Skeletal muscle tissue (tissue), 4 donors: ENCODE data around the gene PANK1. TPM values are rescaled to one million over a fixed set of nuclear protein-coding genes. Genes with fewer than 3 reads are reported as not detected.
A peak's percentile ranks its signal among the peaks of the same experiment; 100 is the strongest.

Experiments used
- H3K27ac ChIP-seq: one replicate; pipeline ENCODE4 v1.7.0; 2013; ENCODE audit warnings: mild to moderate bottlenecking, low read depth, low read length, inconsistent platforms
- H3K27me3 ChIP-seq, 3 donors: one replicate each; pipeline ENCODE4 v1.7.0; 2013; ENCODE audit warnings: low read length in 3 of 3; ENCODE audit not compliant: control insufficient read depth in 3 of 3, insufficient read depth in 3 of 3
- H3K36me3 ChIP-seq, 3 donors: one replicate each; pipeline ENCODE4 v1.7.0; 2013; ENCODE audit warnings: low read length in 3 of 3; ENCODE audit not compliant: control insufficient read depth in 3 of 3, insufficient read depth in 3 of 3
- H3K4me1 ChIP-seq, 3 donors: one replicate each; pipeline ENCODE4 v1.7.0; 2013; ENCODE audit warnings: low read length in 3 of 3, mild to moderate bottlenecking in 3 of 3; ENCODE audit not compliant: control insufficient read depth in 3 of 3, insufficient read depth in 3 of 3
- H3K4me3 ChIP-seq, 3 donors: one replicate each; pipeline ENCODE4 v1.7.0; 2013; ENCODE audit warnings: low read length in 3 of 3
- H3K9ac ChIP-seq, 3 donors: one replicate each; pipeline ENCODE4 v1.7.0; 2013; ENCODE audit warnings: low read length in 3 of 3, mild to moderate bottlenecking in 3 of 3, moderate library complexity in 2 of 3, low read depth in 1 of 3
- H3K9me3 ChIP-seq, 3 donors: one replicate each; pipeline ENCODE4 v1.7.0; 2013; ENCODE audit warnings: low read length in 3 of 3; ENCODE audit not compliant: control insufficient read depth in 3 of 3
- total RNA-seq: library from RNA; depleted of rRNA; stranded (reverse); fragments of >200 nt; gene quantifications from one replicate; pipeline ENCODE4 v1.2.3, GENCODE V29; 2014
- donor health status: Osteomylitis.

The PANK1 gene
- total RNA-seq, 1 donor from 2014 or later = 17.7 TPM

DNA sequence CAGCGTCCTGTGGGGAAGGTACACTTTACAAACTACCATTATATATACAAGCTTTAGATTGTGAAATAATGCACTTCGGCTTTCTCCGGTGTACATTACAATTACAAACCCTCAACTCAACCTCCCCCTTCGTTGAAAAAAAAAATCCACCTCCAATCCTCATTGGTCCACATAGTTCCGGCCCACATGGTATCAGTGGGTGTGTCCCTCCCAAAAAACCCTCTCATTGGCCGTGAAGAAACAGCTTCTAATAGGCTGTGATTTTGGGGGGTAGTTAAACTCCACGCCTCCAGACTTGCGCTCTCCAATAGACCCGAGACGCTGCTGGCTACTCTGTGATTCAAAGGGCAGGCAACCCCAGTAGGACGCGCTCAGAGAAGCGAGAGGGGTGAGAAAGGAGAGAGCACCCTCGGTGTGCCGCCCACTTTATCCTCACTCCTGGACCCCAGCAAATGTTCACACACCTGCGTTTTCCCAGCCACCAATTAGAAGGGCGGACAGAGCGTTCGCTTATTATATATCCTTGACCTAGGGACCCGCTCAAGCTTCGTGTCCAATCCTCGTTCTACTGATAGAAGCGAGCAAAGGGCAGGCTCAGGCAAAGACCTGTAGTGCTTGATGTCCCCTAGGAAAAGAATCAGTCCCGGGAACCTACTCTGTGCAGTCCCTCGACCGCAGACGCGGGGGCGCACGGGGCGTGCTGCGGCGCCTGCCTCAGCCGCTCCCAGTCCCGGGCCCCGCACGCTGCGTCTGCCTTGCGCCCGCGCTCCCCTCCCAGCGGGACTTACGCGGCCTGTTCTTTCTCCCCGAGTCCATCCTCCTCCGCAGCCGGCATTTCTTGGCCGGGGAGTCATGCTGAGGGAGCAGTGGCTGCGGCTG lies 991 bp downstream of the PANK1 start:
- no peaks in the 10 kb centered on the region for H3K27me3 ChIP-seq
- no peaks in the 10 kb centered on the region for H3K9me3 ChIP-seq
- H3K4me3 ChIP-seq = peak overlapping the region; percentile 82 to 91 (median 88)
- peak overlapping the region; percentile 79 to 94 (median 89) for H3K9ac ChIP-seq
- H3K36me3 ChIP-seq = no peaks in the 10 kb centered on the region
- peak overlapping the region; percentile 88 for H3K27ac ChIP-seq
- peaks cover 34 to 47% (median 34%) of the 10 kb centered on the region in 3 donors for H3K4me1 ChIP-seq

DNA sequence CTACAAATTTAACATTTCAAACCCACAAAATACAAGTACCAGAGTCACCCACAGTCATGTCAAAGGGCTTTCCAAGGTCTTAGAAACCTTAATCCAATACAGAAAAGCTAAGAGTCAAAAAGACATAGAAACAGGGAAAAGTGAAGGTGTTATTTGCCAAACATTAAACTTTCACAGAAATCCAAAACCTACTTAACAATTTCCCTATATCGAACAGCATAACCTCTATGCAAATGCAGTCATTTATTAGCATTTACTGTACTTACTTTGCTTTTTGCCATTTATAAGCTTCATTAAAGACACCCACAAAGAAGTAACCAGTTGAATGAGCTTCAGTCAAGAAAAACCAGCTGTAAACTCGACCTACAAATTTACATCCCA lies 1.6 kb downstream of the PANK1 start:
- H3K27ac ChIP-seq = peak overlapping the region; percentile 88
- H3K9me3 ChIP-seq = no peaks in the 10 kb centered on the region
- no peaks in the 10 kb centered on the region for H3K27me3 ChIP-seq
- H3K9ac ChIP-seq = peak overlapping the region; percentile 51 to 71 (median 54)
- peaks cover 34 to 48% (median 35%) of the 10 kb centered on the region in 3 donors for H3K4me1 ChIP-seq
- H3K4me3 ChIP-seq = peak overlapping the region; percentile 82 to 91 (median 88)
- H3K36me3 ChIP-seq = no peaks in the 10 kb centered on the region

DNA sequence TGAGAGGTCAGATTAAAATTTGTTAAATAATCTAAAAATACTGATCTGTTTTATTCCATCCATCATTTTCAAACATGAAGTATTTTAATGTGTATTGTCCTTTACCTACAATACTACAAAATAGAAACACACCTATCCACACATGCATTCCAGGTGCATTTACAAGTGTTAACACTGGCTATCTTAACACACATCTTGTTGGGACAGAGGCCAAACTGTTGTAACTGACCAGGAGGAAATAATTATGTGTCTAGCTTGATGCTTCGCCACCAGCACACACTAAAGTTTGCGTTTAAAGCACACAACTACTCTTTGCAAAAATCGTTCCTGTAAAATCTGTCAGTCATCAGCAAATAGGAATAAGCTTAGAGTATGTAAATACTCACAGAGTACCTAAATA lies 2.8 kb downstream of the PANK1 start:
- peaks cover 29 to 38% (median 29%) of the 10 kb centered on the region in 3 donors for H3K4me1 ChIP-seq
- no peak overlapping the region for H3K27ac ChIP-seq
- H3K4me3 ChIP-seq = no peak overlapping the region

GRCh38 chr10:89640241-89640640 lies 4.8 kb downstream of the PANK1 start:
- Histone ChIP-seq H3K4me1 (peaks cover 15 to 23% (median 21%) of the 10 kb centered on the region in 3 donors), H3K9me3 (no peaks in the 10 kb centered on the region), H3K4me3 (no peak overlapping the region), H3K27ac (no peak overlapping the region), H3K36me3 (no peaks in the 10 kb centered on the region), H3K9ac (no peak overlapping the region), H3K27me3 (no peaks in the 10 kb centered on the region)

More for the DNA sequence above, 2.8 kb downstream of the PANK1 start:
- H3K27me3 ChIP-seq = no peaks in the 10 kb centered on the region
- H3K9ac ChIP-seq = peak overlapping the region in 1 of 3 donors; percentile 3
- no peaks in the 10 kb centered on the region for H3K9me3 ChIP-seq
- H3K36me3 ChIP-seq = no peaks in the 10 kb centered on the region

DNA sequence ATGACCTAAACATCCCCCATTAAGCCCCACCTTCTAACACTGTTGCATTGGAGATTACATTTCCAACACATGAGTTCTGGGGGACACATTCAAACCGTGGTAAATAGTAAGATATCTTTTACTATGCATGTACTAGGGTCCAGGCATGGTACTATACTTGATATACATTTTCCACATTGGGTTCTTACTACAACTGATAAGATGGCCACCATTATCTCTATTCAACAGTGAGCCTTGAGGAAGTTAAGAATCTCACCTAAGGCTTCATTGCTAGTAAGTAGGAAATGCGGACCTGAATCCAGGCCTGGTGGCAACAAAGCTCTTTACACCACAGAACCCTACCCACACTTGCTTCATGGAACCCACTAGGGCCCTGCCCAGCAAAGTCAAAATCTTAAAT lies 5.7 kb downstream of the PANK1 start:
- no peak overlapping the region for H3K27ac ChIP-seq
- H3K9ac ChIP-seq = no peak overlapping the region

DNA sequence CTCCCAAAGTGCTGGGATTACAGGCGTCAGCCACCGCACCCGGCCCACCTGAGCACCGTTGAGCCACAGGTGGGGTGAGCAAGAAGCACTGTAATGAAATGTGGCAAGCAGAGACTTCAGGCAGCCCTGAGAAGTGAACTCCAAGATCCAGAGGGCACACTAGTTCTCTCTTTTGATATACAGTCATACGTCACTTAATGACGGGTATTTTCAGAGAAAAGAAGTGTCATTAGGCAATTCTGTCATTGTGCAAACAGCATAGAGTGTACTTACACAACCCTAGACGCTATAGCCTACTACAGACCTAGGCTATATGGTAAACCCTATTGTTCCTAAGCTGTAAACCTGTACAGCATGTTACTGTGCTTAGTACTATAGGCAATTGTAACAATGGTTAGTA lies 7.9 kb downstream of the PANK1 start:
- Histone ChIP-seq H3K4me1 (peaks cover 19 to 47% (median 34%) of the 10 kb centered on the region in 3 donors), H3K27me3 (no peaks in the 10 kb centered on the region), H3K36me3 (no peaks in the 10 kb centered on the region), H3K9me3 (no peaks in the 10 kb centered on the region), H3K4me3 (no peak overlapping the region), H3K27ac (no peak overlapping the region), H3K9ac (no peak overlapping the region)

More for the DNA sequence above, 5.7 kb downstream of the PANK1 start:
- Histone ChIP-seq H3K4me3 (no peak overlapping the region), H3K36me3 (no peaks in the 10 kb centered on the region), H3K9me3 (no peaks in the 10 kb centered on the region), H3K4me1 (peaks cover 15 to 29% (median 19%) of the 10 kb centered on the region in 3 donors), H3K27me3 (no peaks in the 10 kb centered on the region)

DNA sequence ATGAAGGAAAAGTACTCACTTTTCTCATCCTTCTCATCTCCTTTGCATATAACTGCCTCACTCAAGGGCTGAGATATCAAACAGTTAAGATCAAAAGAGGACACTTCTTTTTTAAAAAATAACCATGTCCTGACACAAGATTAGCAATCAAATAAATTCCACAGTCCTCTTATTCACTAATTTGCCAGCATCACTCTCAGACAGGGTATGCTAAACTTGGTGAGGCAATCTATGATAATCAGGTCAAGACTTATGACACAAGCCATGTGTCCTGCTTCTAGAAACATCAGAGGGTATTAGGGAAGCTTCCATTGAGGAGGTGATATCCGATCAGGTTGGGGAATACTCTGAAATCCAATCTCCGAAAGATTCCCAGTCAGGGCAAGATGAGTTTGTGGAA lies 10.4 kb downstream of the PANK1 start:
- Histone ChIP-seq H3K4me3 (no peak overlapping the region), H3K27me3 (no peaks in the 10 kb centered on the region), H3K9ac (no peak overlapping the region), H3K27ac (peak overlapping the region; percentile 84), H3K4me1 (peaks cover 17 to 32% (median 25%) of the 10 kb centered on the region in 3 donors), H3K9me3 (no peaks in the 10 kb centered on the region), H3K36me3 (no peaks in the 10 kb centered on the region)

DNA sequence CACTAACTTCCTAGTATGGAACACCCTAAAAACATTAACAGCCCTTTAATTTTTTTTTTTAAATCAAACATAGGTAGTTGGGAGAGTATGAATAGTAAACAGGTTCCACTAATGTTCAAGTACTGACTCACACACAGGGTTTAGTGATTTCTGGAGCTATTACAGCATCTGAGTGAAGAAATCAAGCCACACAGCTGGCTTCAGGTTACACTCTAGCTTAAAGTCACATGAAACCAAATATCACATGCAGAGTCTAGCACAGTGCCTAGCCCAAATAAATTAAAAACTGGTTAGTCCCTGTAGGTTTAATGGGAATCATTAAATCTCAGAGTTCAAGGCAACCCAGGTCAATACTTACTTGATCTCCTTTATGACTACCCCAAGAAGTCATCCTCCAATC lies 11.6 kb downstream of the PANK1 start:
- Histone ChIP-seq H3K4me1 (peaks cover 18 to 26% (median 19%) of the 10 kb centered on the region in 3 donors), H3K27ac (peak overlapping the region; percentile 84), H3K9me3 (no peaks in the 10 kb centered on the region), H3K27me3 (no peaks in the 10 kb centered on the region), H3K36me3 (no peaks in the 10 kb centered on the region), H3K9ac (no peak overlapping the region), H3K4me3 (no peak overlapping the region)

DNA sequence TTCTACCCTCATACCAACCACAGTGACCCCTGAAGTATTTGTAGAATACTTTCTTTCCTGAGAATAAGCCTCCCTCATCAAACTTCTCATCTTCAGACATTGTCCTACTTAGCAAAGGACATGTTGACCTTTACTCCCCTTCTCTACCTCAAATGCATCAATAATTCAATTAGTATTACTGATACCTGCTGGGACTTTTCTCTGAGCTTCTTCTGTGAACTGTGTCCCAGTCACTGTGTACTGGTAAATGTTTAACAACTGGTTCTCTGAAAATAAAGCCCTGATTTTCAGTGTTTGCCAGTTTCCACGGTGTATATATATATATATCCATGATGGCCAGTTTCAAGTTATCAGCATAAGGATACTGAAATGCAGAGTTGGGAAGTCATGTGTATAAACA lies 12.2 kb downstream of the PANK1 start:
- Histone ChIP-seq H3K9me3 (no peaks in the 10 kb centered on the region), H3K27ac (peak overlapping the region; percentile 84), H3K9ac (no peak overlapping the region), H3K27me3 (no peaks in the 10 kb centered on the region), H3K4me3 (no peak overlapping the region), H3K4me1 (peaks cover 18 to 26% (median 19%) of the 10 kb centered on the region in 3 donors), H3K36me3 (no peaks in the 10 kb centered on the region)

DNA sequence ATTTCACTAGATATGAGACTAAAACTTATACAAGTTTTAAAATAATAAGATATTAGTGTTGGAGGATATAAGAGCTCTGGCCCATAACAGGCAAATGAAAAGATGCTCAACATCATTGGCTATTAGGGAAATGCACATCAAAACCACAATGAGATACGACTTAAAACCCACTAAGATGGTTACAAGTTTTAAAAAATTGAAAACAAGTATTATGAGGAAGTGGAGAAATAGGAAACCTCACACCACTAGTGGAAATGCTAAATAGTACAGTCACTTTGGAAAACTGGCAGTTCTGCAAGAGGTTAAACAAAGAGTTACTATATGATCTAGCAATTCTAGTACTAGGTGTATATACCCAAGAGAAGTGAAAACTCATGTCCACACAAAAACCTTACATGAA lies 17.2 kb downstream of the PANK1 start:
- H3K4me1 ChIP-seq = peaks cover 7 to 15% (median 15%) of the 10 kb centered on the region in 3 donors

More for the DNA sequence above, 17.2 kb downstream of the PANK1 start:
- Histone ChIP-seq H3K4me3 (no peak overlapping the region), H3K9me3 (no peaks in the 10 kb centered on the region), H3K27ac (no peak overlapping the region), H3K27me3 (no peaks in the 10 kb centered on the region), H3K36me3 (no peaks in the 10 kb centered on the region), H3K9ac (no peak overlapping the region)
